HepG2 (cell line): ENCODE results near the gene HFM1. TPM values are rescaled to one million over a fixed set of nuclear protein-coding genes. Genes with fewer than 3 reads are reported as not detected.

Experiments
- ATAC-seq: fragments of 200-7000 bp; cut with Tn5 transposase; 3 replicates; pipeline ENCODE4 v1.9.1; 2020; ENCODE audit warnings: mild to moderate bottlenecking, moderate library complexity
- BruUV-seq: library from RNA; stranded (reverse); fragments of 400-500 nt; replicated peaks from 2 replicates; lab custom pipeline; 2021; lab: Mats Ljungman, UMichigan
- CTCF ChIA-PET: fragments of 300-600 bp; formaldehyde crosslinking; extraction: SDS; loops from one replicate; lab custom pipeline; 2021; ENCODE audit warnings: low total read pairs, inconsistent platforms, low intra/inter-chr PET ratio; lab: Yijun Ruan, JAX
- POLR2A ChIA-PET: fragments of 350-600 bp; sonication (Branson Sonifier 250); formaldehyde crosslinking; loops from one replicate; lab custom pipeline; 2020; ENCODE audit warnings: antibody characterized with exemption, inconsistent platforms; lab: Yijun Ruan, JAX
- DNase-seq: peaks from one replicate; pipeline ENCODE4 v3.0.0-alpha.2; 2015; ENCODE audit warnings: low spot score
- FAIRE-seq: peaks from 3 replicates; lab custom pipeline; 2011; peaks lifted over from hg19 to GRCh38; lab: Jason Lieb, UNC
- H2AFZ ChIP-seq: one replicate; pipeline ENCODE4 v1.6.1; 2011; ENCODE audit warnings: low read length, inconsistent platforms
- H3K27ac ChIP-seq: fragments of 300-600 bp; 3 replicates; pipeline ENCODE4 v1.8.0; 2011; ENCODE audit warnings: mixed run types, mild to moderate bottlenecking, mixed read lengths, low read length, inconsistent platforms; ENCODE audit not compliant: insufficient read depth; ENCODE audit errors: extremely low read length
- H3K27me3 ChIP-seq, 2 experiments: fragments of 200-600 bp in 1 of 2; 2 replicates in 1 of 2; 3 replicates in 1 of 2; pipeline versions ENCODE4 v1.6.0 to v1.8.0; 2011; ENCODE audit warnings: low read length in 2 of 2, mild to moderate bottlenecking in 2 of 2, moderate library complexity in 2 of 2, inconsistent platforms in 1 of 2; ENCODE audit not compliant: insufficient read depth in 2 of 2, control insufficient read depth in 1 of 2
- H3K36me3 ChIP-seq, 2 experiments: fragments of 200-600 bp in 1 of 2; replicated peaks in 1 of 2; 2 replicates in 1 of 2; 3 replicates in 1 of 2; pipeline versions ENCODE4 v1.5.1 to v1.8.0; 2011; ENCODE audit warnings: low read length in 2 of 2, inconsistent platforms in 1 of 2; ENCODE audit not compliant: insufficient read depth in 2 of 2, control insufficient read depth in 1 of 2
- H3K4me1 ChIP-seq: 2 replicates; pipeline ENCODE4 v1.5.1; 2012; ENCODE audit warnings: low read length, inconsistent platforms; ENCODE audit not compliant: insufficient read depth
- H3K4me2 ChIP-seq: 2 replicates; pipeline ENCODE4 v1.6.0; 2011; ENCODE audit warnings: low read depth, low read length, inconsistent platforms
- H3K4me3 ChIP-seq, 3 experiments: fragments of 200-600 bp in 1 of 3; sonication (generic), shearing (Covaris generic) in 1 of 3; replicated peaks in 1 of 3; 2 replicates each; pipeline ENCODE4 v1.5.1; 2011 to 2016; ENCODE audit warnings: low read length in 3 of 3, inconsistent platforms in 2 of 3, low read depth in 2 of 3, mild to moderate bottlenecking in 2 of 3, control low read depth in 1 of 3, mixed read lengths in 1 of 3; ENCODE audit not compliant: insufficient read depth in 1 of 3
- H3K79me2 ChIP-seq: one replicate; pipeline ENCODE4 v1.6.1; 2011; ENCODE audit warnings: low read length, inconsistent platforms; ENCODE audit not compliant: insufficient read depth
- H3K9ac ChIP-seq: 2 replicates; pipeline ENCODE4 v1.6.0; 2011; ENCODE audit warnings: mild to moderate bottlenecking, low read depth, low read length, inconsistent platforms; ENCODE audit not compliant: insufficient read depth
- H3K9me3 ChIP-seq: 2 replicates; pipeline ENCODE4 v1.5.1; 2012; ENCODE audit warnings: mild to moderate bottlenecking, low read length
- H4K20me1 ChIP-seq: 2 replicates; pipeline ENCODE4 v1.6.0; 2011; ENCODE audit warnings: inconsistent platforms, mild to moderate bottlenecking, low read length, moderate library complexity; ENCODE audit not compliant: insufficient read depth
- KLF6 ChIP-seq: IDR thresholded peaks from 2 replicates; pipeline ENCODE4 v1.8.0; 2016; ENCODE audit warnings: missing biosample characterization, missing genetic modification reagents
- MAFF ChIP-seq: IDR thresholded peaks from 2 replicates; pipeline ENCODE4 v1.6.1; 2011; ENCODE audit warnings: low read depth, low read length, improper control_type of control experiment
- MAFK ChIP-seq, 2 experiments: IDR thresholded peaks in 1 of 2; conservative IDR thresholded peaks in 1 of 2; 2 replicates each; pipeline ENCODE4 v1.6.1; 2011; ENCODE audit warnings: improper control_type of control experiment in 2 of 2, low read length in 2 of 2
- PRMT3 ChIP-seq: sonication (generic); formaldehyde crosslinking; IDR thresholded peaks from 2 replicates; pipeline ENCODE4 v1.8.1; 2022; ENCODE audit warnings: low read depth, mild to moderate bottlenecking, moderate library complexity, missing genetic modification reagents, borderline replicate concordance
- SMC3 ChIP-seq: IDR thresholded peaks from 2 replicates; pipeline ENCODE4 v1.6.1; 2011; ENCODE audit warnings: low read length, improper control_type of control experiment
- STAG1 ChIP-seq: sonication (generic); formaldehyde crosslinking; IDR thresholded peaks from 2 replicates; pipeline ENCODE4 v1.4.0; 2020; ENCODE audit warnings: missing genetic modification reagents
- TMF1 ChIP-seq: sonication (generic); formaldehyde crosslinking; IDR thresholded peaks from 2 replicates; pipeline ENCODE4 v1.8.1; 2022; ENCODE audit warnings: low read depth, missing genetic modification reagents
- ZMYM4 ChIP-seq: sonication (generic); formaldehyde crosslinking; IDR thresholded peaks from 2 replicates; pipeline ENCODE4 v1.8.1; 2023; ENCODE audit warnings: mild to moderate bottlenecking, missing genetic modification reagents
- ZNF616 ChIP-seq: sonication (generic); formaldehyde crosslinking; IDR thresholded peaks from 2 replicates; pipeline ENCODE4 v1.5.0; 2020; ENCODE audit warnings: low read depth, mild to moderate bottlenecking, missing genetic modification reagents
- ZNF772 ChIP-seq: sonication (generic); formaldehyde crosslinking; IDR thresholded peaks from 2 replicates; pipeline ENCODE4 v1.5.0; 2020; ENCODE audit warnings: mild to moderate bottlenecking, missing genetic modification reagents
- ZNF878 ChIP-seq: sonication (generic); formaldehyde crosslinking; IDR thresholded peaks from 2 replicates; pipeline ENCODE4 v1.8.1; 2023; ENCODE audit warnings: mild to moderate bottlenecking, missing genetic modification reagents, moderate library complexity
- WGBS: methylation state at CpG from one replicate; pipeline ENCODE4 v1.1.6; 2017; ENCODE audit warnings: low lambda C conversion rate; 5-methylcytosine and 5-hydroxymethylcytosine counted together
- in situ Hi-C: cut with HindIII; loops from 2 replicates; pipeline ENCODE4 v1.10.0; 2017; ENCODE audit warnings: low pct_unique_long_range_greater_than_20kb; ENCODE audit not compliant: extremely low pct_ligation_motif_present
- intact Hi-C: fragments of 100-400 bp; cut with micrococcal nuclease; formaldehyde crosslinking; loops from one replicate; pipeline ENCODE4 v1.10.0; 2022; ENCODE audit not compliant: unreplicated experiment
- polyA plus RNA-seq, 8 experiments: library from polyadenylated mRNA; depleted of rRNA in 3 of 8; stranded (reverse) in 7 of 8; unstranded in 1 of 8; fragments of >200 nt; fragmentation: Illumina TruSeq in 4 of 8; extraction: Trizol in 4 of 8; gene quantifications; 2 replicates each; pipeline versions ENCODE4 v1.2.1 to v1.2.3, GENCODE V29; 2011 to 2016; ENCODE audit warnings: low read depth in 4 of 8, missing spikeins in 1 of 8, mixed read lengths in 1 of 8; ENCODE audit not compliant: insufficient read depth in 1 of 8
- total RNA-seq, 5 experiments: library from RNA; depleted of rRNA; stranded (reverse); fragments of >200 nt; fragmentation: Illumina TruSeq; extraction: Trizol; gene quantifications; 2 replicates each; pipeline ENCODE4 v1.2.3, GENCODE V29; 2016; ENCODE audit warnings: low read depth in 1 of 5
- TF ChIP-seq, protein P1 (sequence below): sonication (generic); formaldehyde crosslinking; IDR thresholded peaks from 2 replicates; pipeline ENCODE4 v1.4.0; 2020; ENCODE audit warnings: missing genetic modification reagents
- TF ChIP-seq, protein P2 (sequence below): sonication (generic); formaldehyde crosslinking; IDR thresholded peaks from 2 replicates; pipeline ENCODE4 v1.4.0; 2020; ENCODE audit warnings: missing genetic modification reagents, borderline replicate concordance

The HFM1 gene
- total and polyA plus RNA-seq, 2 of the 13 experiments (the other 11 are each of a cell fraction or from before 2014, with no cell fraction given) = 0.29 to 1.4 TPM

DNA sequence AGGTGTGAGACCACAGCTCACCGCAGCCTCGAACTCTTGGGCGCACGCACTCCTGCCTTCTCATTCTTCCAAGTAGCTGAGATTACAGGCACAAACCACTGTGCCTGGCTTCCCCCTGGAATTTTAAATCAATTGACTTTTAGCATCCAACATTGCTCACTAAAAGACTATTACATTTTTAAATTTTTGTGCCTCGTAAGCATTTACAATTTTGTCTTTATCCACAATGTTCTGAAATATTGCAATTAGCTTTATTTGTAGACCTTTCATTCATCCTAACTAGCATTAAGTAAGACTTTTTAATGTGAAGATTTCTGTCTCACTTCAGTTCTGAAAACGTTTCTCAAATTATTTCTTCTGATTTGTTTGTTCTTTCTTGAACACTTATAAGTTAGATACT lies 122.9 kb downstream of the HFM1 start:
- DNase-seq = no peak
- BruUV-seq = no TSS peak
- in situ Hi-C loops (loop anchor here (5.0 kb wide), 1 partner anchor 121 kb away; the partner anchor contains the start of gene HFM1), intact Hi-C loops (loop anchor here (1.0 kb wide), 2 partner anchors 121 to 220 kb away; no protein-coding TSS in a partner anchor)
- Histone ChIP-seq H3K4me2 (no peak overlapping the region), H3K36me3 (no peaks in the 10 kb centered on the region), H3K9me3 (no peaks in the 10 kb centered on the region), H3K4me3 (no peak overlapping the region), H3K9ac (no peak overlapping the region), H2AFZ (no peak overlapping the region), H4K20me1 (no peaks in the 10 kb centered on the region), H3K79me2 (no peaks in the 10 kb centered on the region), H3K27ac (no peak overlapping the region), H3K4me1 (no peaks in the 10 kb centered on the region), H3K27me3 (no peaks in the 10 kb centered on the region)
- ChIA-PET POLR2A (no interaction called here), CTCF (no interaction called here)
- no peak for ATAC-seq
- TF ChIP-seq, protein P1, sequence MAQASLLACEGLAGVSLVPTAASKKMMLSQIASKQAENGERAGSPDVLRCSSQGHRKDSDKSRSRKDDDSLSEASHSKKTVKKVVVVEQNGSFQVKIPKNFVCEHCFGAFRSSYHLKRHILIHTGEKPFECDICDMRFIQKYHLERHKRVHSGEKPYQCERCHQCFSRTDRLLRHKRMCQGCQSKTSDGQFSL (CRISPR knock-in tag) = no peak
- TF ChIP-seq MAFF (0 out of 2 replicates have a peak, but pooled peaks have one; percentile 23), MAFK (conservative IDR thresholded peaks at IDR 0.05 in 1 of 2, IDR thresholded peaks at IDR 0.05 in 1 of 2; ENCODE audit: low read length in 2 of 2) (peak in 1 of 2 experiments; percentile 62; a peak in 2 of 4 replicates)
- 33% methylated on average over 6 of the region's 6 CpGs for WGBS
- no peak for FAIRE-seq

DNA sequence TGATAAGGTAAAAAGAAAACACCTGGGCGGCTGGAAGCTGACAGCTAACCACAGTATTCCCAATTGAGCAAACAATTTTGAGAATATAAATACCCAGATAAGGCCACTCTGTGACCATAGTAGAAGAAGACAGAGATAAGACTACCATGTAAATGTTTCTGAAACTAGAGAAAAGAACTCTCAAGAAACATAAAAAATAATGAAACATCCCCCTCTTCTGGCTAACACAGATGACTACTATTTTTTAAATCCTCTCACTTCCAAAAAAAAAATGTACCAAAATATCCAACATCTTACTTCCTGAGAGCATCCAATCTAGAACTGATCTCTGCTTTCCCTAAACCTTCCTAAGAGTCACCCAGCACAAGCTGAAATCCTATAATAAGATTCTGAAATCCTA lies 125.9 kb downstream of the HFM1 start:
- Histone ChIP-seq H3K9ac (no peak overlapping the region), H3K9me3 (no peaks in the 10 kb centered on the region), H4K20me1 (no peaks in the 10 kb centered on the region), H3K27me3 (no peaks in the 10 kb centered on the region), H2AFZ (no peak overlapping the region), H3K4me2 (no peak overlapping the region), H3K4me3 (no peak overlapping the region), H3K79me2 (no peaks in the 10 kb centered on the region), H3K27ac (no peak overlapping the region), H3K4me1 (no peaks in the 10 kb centered on the region), H3K36me3 (no peaks in the 10 kb centered on the region)
- 0% methylated on average over 1 of the region's 1 CpG for WGBS
- ChIA-PET POLR2A (no interaction called here), CTCF (interaction anchor here (2.0 kb wide), 1 partner anchor 113 kb away, joined by 16 read pairs; no protein-coding TSS in a partner anchor)
- BruUV-seq = no TSS peak
- peak; percentile 3 for DNase-seq
- intact Hi-C loops = loop anchor here (1.0 kb wide), 1 partner anchor 112 kb away; no protein-coding TSS in a partner anchor
- no peak for TF ChIP-seq ZMYM4 (CRISPR knock-in tag)
- TF ChIP-seq PRMT3 (CRISPR knock-in tag) = no peak
- peak; percentile 37 for TF ChIP-seq STAG1 (CRISPR knock-in tag)
- TF ChIP-seq ZNF772 (CRISPR knock-in tag) = no peak
- no peak for TF ChIP-seq ZNF878 (CRISPR knock-in tag)
- TF ChIP-seq, protein P2, sequence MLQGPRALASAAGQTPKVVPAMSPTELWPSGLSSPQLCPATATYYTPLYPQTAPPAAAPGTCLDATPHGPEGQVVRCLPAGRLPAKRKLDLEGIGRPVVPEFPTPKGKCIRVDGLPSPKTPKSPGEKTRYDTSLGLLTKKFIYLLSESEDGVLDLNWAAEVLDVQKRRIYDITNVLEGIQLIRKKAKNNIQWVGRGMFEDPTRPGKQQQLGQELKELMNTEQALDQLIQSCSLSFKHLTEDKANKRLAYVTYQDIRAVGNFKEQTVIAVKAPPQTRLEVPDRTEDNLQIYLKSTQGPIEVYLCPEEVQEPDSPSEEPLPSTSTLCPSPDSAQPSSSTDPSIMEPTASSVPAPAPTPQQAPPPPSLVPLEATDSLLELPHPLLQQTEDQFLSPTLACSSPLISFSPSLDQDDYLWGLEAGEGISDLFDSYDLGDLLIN (CRISPR knock-in tag) = no peak
- no peak for TF ChIP-seq TMF1 (CRISPR knock-in tag)
- TF ChIP-seq ZNF616 (CRISPR knock-in tag) = no peak
- peak; percentile 12; the same call in 1 of the 2 replicates for TF ChIP-seq SMC3
- no peak for TF ChIP-seq KLF6 (CRISPR knock-in tag)
- FAIRE-seq = no peak
- in situ Hi-C loops = loop anchor here (5.0 kb wide), 1 partner anchor 106 kb away; no protein-coding TSS in a partner anchor
- no peak for ATAC-seq
